Spleen (tissue), 7 donors: ENCODE results near the gene PRAMEF2.

Experiments
- POLR2A ChIP-seq, 3 donors: fragments of 450-650 bp; IDR thresholded peaks; one replicate each; pipeline ENCODE4 v1.5.1; 2017; ENCODE audit warnings: antibody characterized with exemption in 3 of 3, mild to moderate bottlenecking in 1 of 3
- POLR2AphosphoS5 ChIP-seq, 3 donors: sonication (generic); formaldehyde crosslinking; IDR thresholded peaks; one replicate each; pipeline ENCODE4 v1.5.1; 2017; ENCODE audit warnings: antibody characterized with exemption in 3 of 3
- TF ChIP-seq, protein P1 (sequence below), 11 experiments: fragments of 200-600 bp in 7 of 11; fragments of 450-650 bp in 4 of 11; sonication (generic) in 4 of 11; IDR thresholded peaks in 8 of 11; conservative IDR thresholded peaks in 3 of 11; 1 replicate in 7 of 11; 2 replicates in 4 of 11; pipeline versions ENCODE4 v1.4.0 to v1.8.0; 2016 to 2021; ENCODE audit warnings: antibody characterized with exemption in 11 of 11, inconsistent platforms in 4 of 11, mild to moderate bottlenecking in 1 of 11
- donor health status: DM: no; HTN: no; CAD: no; lungs with moderate emphysema.
- donor health status: DM: no; HTN: no; CAD: no.
- donor health status: DM: no; HTN: no; CAD: no.

- TF ChIP-seq POLR2AphosphoS5 (IDR thresholded peaks at IDR 0.05) (no peak), POLR2A (IDR thresholded peaks at IDR 0.05) (no peak)
- TF ChIP-seq, protein P1, sequence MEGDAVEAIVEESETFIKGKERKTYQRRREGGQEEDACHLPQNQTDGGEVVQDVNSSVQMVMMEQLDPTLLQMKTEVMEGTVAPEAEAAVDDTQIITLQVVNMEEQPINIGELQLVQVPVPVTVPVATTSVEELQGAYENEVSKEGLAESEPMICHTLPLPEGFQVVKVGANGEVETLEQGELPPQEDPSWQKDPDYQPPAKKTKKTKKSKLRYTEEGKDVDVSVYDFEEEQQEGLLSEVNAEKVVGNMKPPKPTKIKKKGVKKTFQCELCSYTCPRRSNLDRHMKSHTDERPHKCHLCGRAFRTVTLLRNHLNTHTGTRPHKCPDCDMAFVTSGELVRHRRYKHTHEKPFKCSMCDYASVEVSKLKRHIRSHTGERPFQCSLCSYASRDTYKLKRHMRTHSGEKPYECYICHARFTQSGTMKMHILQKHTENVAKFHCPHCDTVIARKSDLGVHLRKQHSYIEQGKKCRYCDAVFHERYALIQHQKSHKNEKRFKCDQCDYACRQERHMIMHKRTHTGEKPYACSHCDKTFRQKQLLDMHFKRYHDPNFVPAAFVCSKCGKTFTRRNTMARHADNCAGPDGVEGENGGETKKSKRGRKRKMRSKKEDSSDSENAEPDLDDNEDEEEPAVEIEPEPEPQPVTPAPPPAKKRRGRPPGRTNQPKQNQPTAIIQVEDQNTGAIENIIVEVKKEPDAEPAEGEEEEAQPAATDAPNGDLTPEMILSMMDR (IDR thresholded peaks at IDR 0.05 in 8 of 11, conservative IDR thresholded peaks at IDR 0.05 in 3 of 11) = no peak
Observed at GRCh38 chr1:12809933-12810332, 47.0 kb upstream of the PRAMEF2 start.
